BLaER1 (cell line): ENCODE measurements around the gene SIAH3.
A peak's percentile ranks its signal among the peaks of the same experiment; 100 is the strongest.

Source experiments
- H3K27ac ChIP-seq: shearing (Covaris generic); formaldehyde crosslinking; 2 replicates; pipeline ENCODE4 v1.8.1; 2022
- H3K27me3 ChIP-seq: shearing (Covaris generic); formaldehyde crosslinking; 2 replicates; pipeline ENCODE4 v1.8.1; 2022
- H3K36me3 ChIP-seq: shearing (Covaris generic); formaldehyde crosslinking; 2 replicates; pipeline ENCODE4 v1.8.1; 2022
- H3K4me1 ChIP-seq: shearing (Covaris generic); formaldehyde crosslinking; 2 replicates; pipeline ENCODE4 v1.8.1; 2022
- H3K4me2 ChIP-seq: shearing (Covaris generic); formaldehyde crosslinking; 2 replicates; pipeline ENCODE4 v1.8.1; 2022
- H3K4me3 ChIP-seq: shearing (Covaris generic); formaldehyde crosslinking; 2 replicates; pipeline ENCODE4 v1.8.1; 2022
- H3K9ac ChIP-seq: shearing (Covaris generic); formaldehyde crosslinking; 2 replicates; pipeline ENCODE4 v1.8.1; 2022
- H3K9me3 ChIP-seq: shearing (Covaris generic); formaldehyde crosslinking; 2 replicates; pipeline ENCODE4 v1.8.1; 2022
- H4K20me1 ChIP-seq: shearing (Covaris generic); formaldehyde crosslinking; 2 replicates; pipeline ENCODE4 v1.8.1; 2022
- Cebpa-rat ChIP-seq: shearing (Covaris generic); IDR thresholded peaks from 2 replicates; pipeline ENCODE4 v1.8.1; 2022

Gene SIAH3

GRCh38 chr13:45865414-45865813 lies 13.9 kb upstream of the SIAH3 start:
- no peak overlapping the region for H3K9ac ChIP-seq
- TF ChIP-seq Cebpa-rat, result no peak
- no peak overlapping the region for H3K4me2 ChIP-seq
- no peaks in the 10 kb centered on the region for H3K9me3 ChIP-seq
- no peak overlapping the region for H3K27ac ChIP-seq
- no peaks in the 10 kb centered on the region for H4K20me1 ChIP-seq
- no peak overlapping the region for H3K4me3 ChIP-seq
- no peaks in the 10 kb centered on the region for H3K4me1 ChIP-seq
- H3K36me3 ChIP-seq, result no peaks in the 10 kb centered on the region
- no peaks in the 10 kb centered on the region for H3K27me3 ChIP-seq

- Histone ChIP-seq H3K27ac (no peak overlapping the region), H3K36me3 (no peaks in the 10 kb centered on the region), H3K9me3 (no peaks in the 10 kb centered on the region), H3K9ac (no peak overlapping the region), H4K20me1 (no peaks in the 10 kb centered on the region), H3K4me3 (no peak overlapping the region), H3K4me2 (no peak overlapping the region), H3K27me3 (no peaks in the 10 kb centered on the region), H3K4me1 (no peaks in the 10 kb centered on the region)
- no peak for TF ChIP-seq Cebpa-rat
These were observed 12.4 kb upstream of the SIAH3 start for GRCh38 chr13:45863709-45864590.

- no peak overlapping the region for H3K27ac ChIP-seq
- no peaks in the 10 kb centered on the region for H4K20me1 ChIP-seq
- H3K36me3 ChIP-seq, result no peaks in the 10 kb centered on the region
- no peak overlapping the region for H3K4me2 ChIP-seq
- H3K4me1 ChIP-seq, result no peaks in the 10 kb centered on the region
- no peak overlapping the region for H3K4me3 ChIP-seq
- H3K9me3 ChIP-seq, result no peaks in the 10 kb centered on the region
- no peaks in the 10 kb centered on the region for H3K27me3 ChIP-seq
- no peak for TF ChIP-seq Cebpa-rat
- H3K9ac ChIP-seq, result no peak overlapping the region
These were observed 9.8 kb upstream of the SIAH3 start for GRCh38 chr13:45861322-45861721.

GRCh38 chr13:45860240-45860639 lies 8.7 kb upstream of the SIAH3 start:
- H4K20me1 ChIP-seq, result no peaks in the 10 kb centered on the region
- no peaks in the 10 kb centered on the region for H3K9me3 ChIP-seq
- H3K9ac ChIP-seq, result no peak overlapping the region
- no peaks in the 10 kb centered on the region for H3K27me3 ChIP-seq
- no peak for TF ChIP-seq Cebpa-rat
- H3K4me2 ChIP-seq, result no peak overlapping the region
- H3K4me3 ChIP-seq, result no peak overlapping the region
- no peaks in the 10 kb centered on the region for H3K4me1 ChIP-seq
- no peaks in the 10 kb centered on the region for H3K36me3 ChIP-seq
- H3K27ac ChIP-seq, result no peak overlapping the region

GRCh38 chr13:45859705-45860104 lies 8.2 kb upstream of the SIAH3 start:
- TF ChIP-seq Cebpa-rat, result no peak
- Histone ChIP-seq H4K20me1 (no peaks in the 10 kb centered on the region), H3K4me3 (no peak overlapping the region), H3K27me3 (no peaks in the 10 kb centered on the region), H3K36me3 (no peaks in the 10 kb centered on the region), H3K4me1 (no peaks in the 10 kb centered on the region), H3K9ac (no peak overlapping the region), H3K27ac (no peak overlapping the region), H3K4me2 (no peak overlapping the region), H3K9me3 (peaks cover 2% of the 10 kb centered on the region; the same call in 1 of the 2 replicates)

GRCh38 chr13:45852494-45852893 lies 941 bp upstream of the SIAH3 start:
- TF ChIP-seq Cebpa-rat, result no peak

GRCh38 chr13:45851956-45852355 lies 403 bp upstream of the SIAH3 start:
- Histone ChIP-seq H3K9ac (no peak overlapping the region), H3K4me2 (no peak overlapping the region), H3K4me3 (no peak overlapping the region), H4K20me1 (no peaks in the 10 kb centered on the region), H3K36me3 (no peaks in the 10 kb centered on the region), H3K27ac (no peak overlapping the region), H3K9me3 (peaks cover 4% of the 10 kb centered on the region; the same call in 1 of the 2 replicates), H3K27me3 (no peaks in the 10 kb centered on the region), H3K4me1 (peaks cover 43% of the 10 kb centered on the region)
- no peak for TF ChIP-seq Cebpa-rat

More at GRCh38 chr13:45852494-45852893, 941 bp upstream of the SIAH3 start:
- Histone ChIP-seq H3K36me3 (no peaks in the 10 kb centered on the region), H3K9me3 (peaks cover 4% of the 10 kb centered on the region; the same call in 1 of the 2 replicates), H3K4me2 (no peak overlapping the region), H3K27me3 (no peaks in the 10 kb centered on the region), H3K9ac (no peak overlapping the region), H4K20me1 (no peaks in the 10 kb centered on the region), H3K27ac (no peak overlapping the region), H3K4me3 (no peak overlapping the region), H3K4me1 (peaks cover 37% of the 10 kb centered on the region)

GRCh38 chr13:45850027-45850613 lies 1.4 kb downstream of the SIAH3 start:
- no peak for TF ChIP-seq Cebpa-rat
- Histone ChIP-seq H3K27ac (no peak overlapping the region), H3K9me3 (peaks cover 4% of the 10 kb centered on the region; the same call in 1 of the 2 replicates), H3K9ac (no peak overlapping the region), H3K4me3 (no peak overlapping the region), H3K27me3 (no peaks in the 10 kb centered on the region), H3K4me1 (peaks cover 46% of the 10 kb centered on the region), H3K4me2 (peak overlapping the region; percentile 67), H3K36me3 (no peaks in the 10 kb centered on the region), H4K20me1 (no peaks in the 10 kb centered on the region)

- Histone ChIP-seq H3K27ac (no peak overlapping the region), H3K9ac (no peak overlapping the region), H3K4me2 (no peak overlapping the region), H3K9me3 (no peaks in the 10 kb centered on the region; the same call in 1 of the 2 replicates), H3K4me1 (peaks cover 46% of the 10 kb centered on the region), H3K4me3 (no peak overlapping the region), H3K27me3 (no peaks in the 10 kb centered on the region), H4K20me1 (no peaks in the 10 kb centered on the region), H3K36me3 (no peaks in the 10 kb centered on the region)
- TF ChIP-seq Cebpa-rat, result no peak
These were observed 2.1 kb downstream of the SIAH3 start for GRCh38 chr13:45849408-45849807.

GRCh38 chr13:45847554-45848224 lies 3.9 kb downstream of the SIAH3 start:
- Histone ChIP-seq H3K9me3 (no peaks in the 10 kb centered on the region), H3K27ac (peak overlapping the region; percentile 72), H3K27me3 (no peaks in the 10 kb centered on the region), H3K9ac (no peak overlapping the region), H3K4me3 (0 out of 2 replicates have a peak overlapping the region, but pooled peaks have one; percentile 29), H3K4me1 (peaks cover 46% of the 10 kb centered on the region), H4K20me1 (no peaks in the 10 kb centered on the region), H3K4me2 (peak overlapping the region; percentile 88), H3K36me3 (no peaks in the 10 kb centered on the region)
- no peak for TF ChIP-seq Cebpa-rat
